Measurements from ENCODE around the gene IPPK.
A peak's percentile ranks its signal among the peaks of the same experiment; 100 is the strongest.

Gene IPPK

GRCh38 chr9:92669527-92669889 is 423 bp downstream of the IPPK start:
- peak overlapping the region; percentile 84 for H3K27ac ChIP-seq
- no peak for TF ChIP-seq ZFX (IDR thresholded peaks at IDR 0.05)

GRCh38 chr9:92668746-92669526 is 995 bp downstream of the IPPK start:
- TF ChIP-seq ZFX (IDR thresholded peaks at IDR 0.05) = peak; percentile 68; the same call in 1 of the 2 replicates
- TF ChIP-seq CTCF (conservative IDR thresholded peaks at IDR 0.05) = no peak
- H3K27ac ChIP-seq = peak overlapping the region; percentile 84

GRCh38 chr9:92666912-92667532 is 2.9 kb downstream of the IPPK start:
- H3K27ac ChIP-seq = peak overlapping the region; percentile 70
- no peak for TF ChIP-seq ZFX (IDR thresholded peaks at IDR 0.05)

GRCh38 chr9:92666236-92666635 is 3.7 kb downstream of the IPPK start:
- H3K27ac ChIP-seq = peak overlapping the region; percentile 70
- TF ChIP-seq CTCF (conservative IDR thresholded peaks at IDR 0.05) (no peak), ZFX (IDR thresholded peaks at IDR 0.05) (no peak)

- no peak for TF ChIP-seq ZFX (IDR thresholded peaks at IDR 0.05)
- no peak for TF ChIP-seq CTCF (conservative IDR thresholded peaks at IDR 0.05)
- H3K27ac ChIP-seq = peak overlapping the region; percentile 70
These were observed 4.1 kb downstream of the IPPK start for GRCh38 chr9:92665836-92666235.

- TF ChIP-seq CTCF (conservative IDR thresholded peaks at IDR 0.05) (no peak), ZFX (IDR thresholded peaks at IDR 0.05) (no peak)
- peak overlapping the region; percentile 0; the same call in 1 of the 2 replicates for H3K27ac ChIP-seq
These were observed 5.4 kb downstream of the IPPK start for GRCh38 chr9:92664394-92665152.

- no peak for TF ChIP-seq ZFX (IDR thresholded peaks at IDR 0.05)
- TF ChIP-seq CTCF (conservative IDR thresholded peaks at IDR 0.05) = no peak
- no peak overlapping the region for H3K27ac ChIP-seq
These were observed 6.0 kb downstream of the IPPK start for GRCh38 chr9:92663951-92664350.

GRCh38 chr9:92663126-92663525 is 6.8 kb downstream of the IPPK start:
- TF ChIP-seq ZFX (IDR thresholded peaks at IDR 0.05) (no peak), CTCF (conservative IDR thresholded peaks at IDR 0.05) (no peak)
- no peak overlapping the region for H3K27ac ChIP-seq
